Neural cell (in vitro differentiated cells): ENCODE data around the gene IDH3A. TPM values are rescaled to one million over a fixed set of nuclear protein-coding genes. Genes with fewer than 3 reads are reported as not detected.

Source experiments
- H2AFZ ChIP-seq: fragments of 200-600, 300-800 bp; sonication (generic), shearing (Covaris generic); 2 replicates; pipeline ENCODE4 v1.6.0; 2014; ENCODE audit warnings: low read depth, mild to moderate bottlenecking, antibody characterized with exemption, low read length, moderate library complexity
- H3F3A ChIP-seq: fragments of 200-600 bp; shearing (Covaris generic); 2 replicates; pipeline ENCODE4 v1.6.1; 2016; ENCODE audit warnings: mild to moderate bottlenecking, moderate library complexity, mixed read lengths, antibody characterized with exemption, low read length; ENCODE audit not compliant: insufficient read depth, poor library complexity, severe bottlenecking
- H3K27ac ChIP-seq: fragments of 200-600, 300-800 bp; sonication (generic), shearing (Covaris generic); 2 replicates; pipeline ENCODE4 v1.5.1; 2014; ENCODE audit warnings: mild to moderate bottlenecking, low read length, moderate library complexity
- H3K27me3 ChIP-seq: fragments of 300-800, 200-600 bp; sonication (generic), shearing (Covaris generic); 2 replicates; pipeline ENCODE4 v1.6.0; 2014; ENCODE audit warnings: mild to moderate bottlenecking, low read depth, low read length, moderate library complexity; ENCODE audit not compliant: insufficient read depth
- H3K36me3 ChIP-seq: fragments of 300-800, 200-600 bp; sonication (generic), shearing (Covaris generic); 2 replicates; pipeline ENCODE4 v1.5.1; 2014; ENCODE audit warnings: mild to moderate bottlenecking, antibody characterized with exemption, low read length, moderate library complexity; ENCODE audit not compliant: insufficient read depth
- H3K4me2 ChIP-seq: fragments of 300-800, 200-600 bp; sonication (generic), shearing (Covaris generic); 2 replicates; pipeline ENCODE4 v1.6.0; 2014; ENCODE audit warnings: mild to moderate bottlenecking, low read length
- H3K4me3 ChIP-seq: fragments of 300-800, 200-600 bp; sonication (generic), shearing (Covaris generic); 2 replicates; pipeline ENCODE4 v1.5.1; 2014; ENCODE audit warnings: mild to moderate bottlenecking, low read length, moderate library complexity
- H3K79me2 ChIP-seq: fragments of 200-600 bp; shearing (Covaris generic); replicated peaks from 2 replicates; pipeline ENCODE4 v1.6.0; 2014; ENCODE audit warnings: mild to moderate bottlenecking, low read length, moderate library complexity; ENCODE audit not compliant: insufficient read depth
- H3K9ac ChIP-seq: fragments of 300-800, 200-600 bp; sonication (generic), shearing (Covaris generic); 2 replicates; pipeline ENCODE4 v1.6.1; 2016; ENCODE audit warnings: mild to moderate bottlenecking, low read length, mixed read lengths
- H3K9me2 ChIP-seq: fragments of 200-600 bp; shearing (Covaris generic); 2 replicates; pipeline ENCODE4 v1.6.1; 2016; ENCODE audit warnings: mild to moderate bottlenecking, low read length, mixed read lengths; ENCODE audit not compliant: insufficient read depth
- H3K9me3 ChIP-seq: fragments of 200-600, 300-800 bp; sonication (generic), shearing (Covaris generic); 2 replicates; pipeline ENCODE4 v1.6.1; 2016; ENCODE audit warnings: mild to moderate bottlenecking, mixed run types, low read length, moderate library complexity, mixed read lengths
- H4K20me1 ChIP-seq: fragments of 200-600 bp; shearing (Covaris generic); 2 replicates; pipeline ENCODE4 v1.6.1; 2016; ENCODE audit warnings: mild to moderate bottlenecking, mixed run types; ENCODE audit not compliant: insufficient read depth
- CTCF ChIP-seq: fragments of 450-650 bp; IDR thresholded peaks from 2 replicates; pipeline ENCODE4 v1.5.1; 2014; ENCODE audit warnings: antibody characterized with exemption, mild to moderate bottlenecking, moderate library complexity; ENCODE audit not compliant: poor library complexity, severe bottlenecking
- EP300 ChIP-seq: fragments of 450-650 bp; conservative IDR thresholded peaks from 2 replicates; pipeline ENCODE4 v1.6.1; 2014; ENCODE audit warnings: antibody characterized with exemption, mild to moderate bottlenecking, moderate library complexity; ENCODE audit not compliant: poor library complexity, severe bottlenecking
- EZH2 ChIP-seq: fragments of 200-600, 300-800 bp; shearing (Covaris generic), sonication (generic); IDR thresholded peaks from 2 replicates; pipeline ENCODE4 v1.6.1; 2014; ENCODE audit warnings: antibody characterized with exemption, low read length, borderline replicate concordance, mild to moderate bottlenecking; ENCODE audit not compliant: insufficient read depth, poor library complexity, severe bottlenecking
- MXI1 ChIP-seq: fragments of 450-650 bp; conservative IDR thresholded peaks from 2 replicates; pipeline ENCODE4 v1.6.1; 2014; ENCODE audit warnings: antibody characterized with exemption, mild to moderate bottlenecking; ENCODE audit not compliant: poor library complexity, severe bottlenecking
- POLR2AphosphoS5 ChIP-seq: IDR thresholded peaks from 2 replicates; pipeline ENCODE4 v1.6.1; 2012
- RAD21 ChIP-seq: fragments of 450-650 bp; conservative IDR thresholded peaks from 2 replicates; pipeline ENCODE4 v1.6.1; 2014; ENCODE audit warnings: antibody characterized with exemption, mild to moderate bottlenecking, moderate library complexity
- REST ChIP-seq: IDR thresholded peaks from 2 replicates; pipeline ENCODE4 v1.6.1; 2012; ENCODE audit warnings: borderline replicate concordance
- SMC3 ChIP-seq: fragments of 450-650 bp; conservative IDR thresholded peaks from 2 replicates; pipeline ENCODE4 v1.6.1; 2014; ENCODE audit warnings: antibody characterized with exemption, mild to moderate bottlenecking, moderate library complexity; ENCODE audit not compliant: poor library complexity
- TAF1 ChIP-seq: IDR thresholded peaks from 2 replicates; pipeline ENCODE4 v1.6.1; 2012; ENCODE audit warnings: low read depth
- polyA plus RNA-seq: library from polyadenylated mRNA; depleted of rRNA; stranded (reverse); fragments of >200 nt; gene quantifications from 2 replicates; pipeline ENCODE4 v1.2.3, GENCODE V29; 2014

IDH3A gene
- polyA plus RNA-seq, 1 donor from 2014 or later, result 90.7 TPM

GRCh38 chr15:78205856-78206255, 56.7 kb downstream of the IDH3A start:
- no peaks in the 10 kb centered on the region for H3K36me3 ChIP-seq
- H3K79me2 ChIP-seq, result no peaks in the 10 kb centered on the region
- no peak overlapping the region for H2AFZ ChIP-seq
- no peaks in the 10 kb centered on the region for H3K9me2 ChIP-seq
- no peaks in the 10 kb centered on the region for H4K20me1 ChIP-seq
- no peaks in the 10 kb centered on the region for H3K27me3 ChIP-seq
- H3K9me3 ChIP-seq, result no peaks in the 10 kb centered on the region
- no peaks in the 10 kb centered on the region for H3F3A ChIP-seq
- no peak overlapping the region for H3K4me2 ChIP-seq
- no peak overlapping the region for H3K27ac ChIP-seq
- no peak overlapping the region for H3K4me3 ChIP-seq
- no peak for TF ChIP-seq SMC3
- TF ChIP-seq EZH2, result no peak
- TF ChIP-seq RAD21, result no peak
- TF ChIP-seq TAF1, result no peak
- TF ChIP-seq EP300, result no peak
- TF ChIP-seq CTCF, result no peak
- no peak for TF ChIP-seq MXI1
- no peak for TF ChIP-seq POLR2AphosphoS5
- no peak overlapping the region for H3K9ac ChIP-seq

GRCh38 chr15:78206326-78207109, 57.4 kb downstream of the IDH3A start:
- TF ChIP-seq EZH2 (no peak), POLR2AphosphoS5 (no peak), RAD21 (no peak), CTCF (no peak), EP300 (no peak), MXI1 (no peak), SMC3 (no peak), TAF1 (no peak)
- no peak overlapping the region for H3K9ac ChIP-seq
- H3K4me2 ChIP-seq, result no peak overlapping the region
- no peaks in the 10 kb centered on the region for H3K9me2 ChIP-seq
- H3F3A ChIP-seq, result no peaks in the 10 kb centered on the region
- no peaks in the 10 kb centered on the region for H3K9me3 ChIP-seq
- no peaks in the 10 kb centered on the region for H4K20me1 ChIP-seq
- H3K4me3 ChIP-seq, result no peak overlapping the region
- H3K27ac ChIP-seq, result no peak overlapping the region
- H3K27me3 ChIP-seq, result no peaks in the 10 kb centered on the region
- no peaks in the 10 kb centered on the region for H3K36me3 ChIP-seq
- H2AFZ ChIP-seq, result no peak overlapping the region
- H3K79me2 ChIP-seq, result no peaks in the 10 kb centered on the region

DNA sequence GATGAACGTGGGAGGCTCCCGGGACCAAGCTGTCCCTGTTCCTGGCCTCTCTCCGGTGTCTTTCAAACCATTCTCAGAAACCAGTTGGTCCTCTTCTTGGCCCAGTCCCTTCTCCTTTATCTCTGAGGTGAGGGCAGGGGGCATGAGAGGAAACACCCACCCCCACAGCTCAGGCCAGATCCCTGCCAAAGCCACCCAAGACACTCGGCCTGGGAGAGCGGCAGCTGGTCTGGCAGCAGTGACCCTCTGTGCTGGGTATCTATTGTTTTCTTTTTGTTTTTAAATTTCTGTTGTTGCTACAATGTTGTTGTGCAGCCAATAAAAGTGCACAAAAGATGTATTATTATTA, 57.9 kb downstream of the IDH3A start:
- no peaks in the 10 kb centered on the region for H3K9me3 ChIP-seq
- no peak overlapping the region for H3K27ac ChIP-seq
- H3K9me2 ChIP-seq, result no peaks in the 10 kb centered on the region
- no peak overlapping the region for H3K4me3 ChIP-seq
- H3K9ac ChIP-seq, result no peak overlapping the region
- H4K20me1 ChIP-seq, result no peaks in the 10 kb centered on the region
- TF ChIP-seq CTCF (no peak), MXI1 (no peak), SMC3 (no peak), RAD21 (no peak), EZH2 (no peak), EP300 (no peak), TAF1 (no peak), REST (no peak), POLR2AphosphoS5 (no peak)
- H3F3A ChIP-seq, result no peaks in the 10 kb centered on the region
- no peaks in the 10 kb centered on the region for H3K27me3 ChIP-seq
- no peak overlapping the region for H2AFZ ChIP-seq
- no peaks in the 10 kb centered on the region for H3K36me3 ChIP-seq
- H3K4me2 ChIP-seq, result no peak overlapping the region
- H3K79me2 ChIP-seq, result no peaks in the 10 kb centered on the region
